Transverse colon (tissue), 3 donors: ENCODE data around the gene APOL1.

Experiments
- CTCF ChIP-seq, 5 experiments: fragments of 200-600 bp in 3 of 5; fragments of 450-650 bp in 2 of 5; sonication (generic) in 3 of 5; IDR thresholded peaks; 1 replicate in 2 of 5; 2 replicates in 3 of 5; pipeline ENCODE4 v1.5.1; 2016 to 2017; ENCODE audit warnings: antibody characterized with exemption in 5 of 5, inconsistent platforms in 3 of 5, mild to moderate bottlenecking in 2 of 5, moderate library complexity in 1 of 5
- EP300 ChIP-seq: sonication (generic); formaldehyde crosslinking; IDR thresholded peaks from one replicate; pipeline ENCODE4 v1.6.1; 2017; ENCODE audit warnings: antibody characterized with exemption, low read depth
- POLR2A ChIP-seq: fragments of 450-650 bp; IDR thresholded peaks from one replicate; pipeline ENCODE4 v1.6.1; 2016; ENCODE audit warnings: antibody characterized with exemption, mild to moderate bottlenecking, moderate library complexity

GRCh38 chr22:36288571-36289405, 35.9 kb downstream of the APOL1 start:
- TF ChIP-seq EP300 (no peak), CTCF (IDR thresholded peaks at IDR 0.05) (no peak), POLR2A (no peak)
